GM19324 (cell line): ENCODE data around the gene GAREM1.

Source experiments
- ATAC-seq: cut with Tn5 transposase; IDR thresholded peaks from one replicate; pipeline ENCODE4 v1.9.1; 2021; ENCODE audit warnings: mild to moderate bottlenecking, moderate library complexity; ENCODE audit not compliant: unreplicated experiment, low FRiP score

GAREM1 gene

DNA sequence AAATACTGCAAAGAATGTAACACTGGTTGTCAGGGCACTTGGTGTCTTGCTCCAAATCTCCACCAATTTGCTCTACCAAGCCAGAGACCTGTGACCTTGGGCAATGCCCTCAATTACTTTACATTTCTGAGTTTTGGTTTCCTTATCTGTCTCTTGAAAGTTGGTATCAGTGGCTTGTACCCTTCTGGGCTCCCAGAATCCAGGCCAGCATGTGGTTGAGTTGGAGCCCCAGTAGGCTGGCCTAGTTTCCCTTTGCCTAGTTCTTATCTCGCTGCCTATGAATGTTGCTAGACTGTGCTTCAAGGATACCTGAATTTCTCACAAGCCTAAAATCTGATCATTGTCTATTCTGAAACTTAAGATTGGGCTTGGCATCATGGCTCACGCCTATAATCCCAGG lies 254.3 kb downstream of the GAREM1 start:
- ATAC-seq, result no peak

DNA sequence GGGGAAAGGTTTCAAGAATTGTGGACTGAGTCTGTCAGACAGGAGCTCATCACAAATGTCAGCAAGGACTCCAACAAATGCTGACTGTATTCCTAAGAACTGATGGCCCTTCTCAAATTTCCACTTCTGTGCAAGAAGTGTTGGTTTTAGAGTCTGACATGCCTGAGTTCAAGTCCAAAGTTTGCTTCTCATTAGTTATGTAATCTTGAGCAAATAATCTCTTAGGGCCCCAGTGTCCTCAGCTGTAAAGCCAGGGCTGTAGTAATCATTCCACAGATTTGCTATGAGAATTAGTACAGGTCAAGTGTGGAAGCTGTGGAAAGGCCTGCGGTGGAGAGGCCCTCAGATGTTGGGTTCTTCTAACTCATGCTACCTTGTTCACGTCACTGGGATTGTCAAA lies 257.0 kb downstream of the GAREM1 start:
- no peak for ATAC-seq
